ENCODE results near the gene EIF3L.
A peak's percentile ranks its signal among the peaks of the same experiment; 100 is the strongest.
"Not testable (repeated sequence)": the region's sequence is repeated elsewhere in the genome, so short reads cannot be mapped to it uniquely, and the experiment has no call there.

EIF3L gene

DNA sequence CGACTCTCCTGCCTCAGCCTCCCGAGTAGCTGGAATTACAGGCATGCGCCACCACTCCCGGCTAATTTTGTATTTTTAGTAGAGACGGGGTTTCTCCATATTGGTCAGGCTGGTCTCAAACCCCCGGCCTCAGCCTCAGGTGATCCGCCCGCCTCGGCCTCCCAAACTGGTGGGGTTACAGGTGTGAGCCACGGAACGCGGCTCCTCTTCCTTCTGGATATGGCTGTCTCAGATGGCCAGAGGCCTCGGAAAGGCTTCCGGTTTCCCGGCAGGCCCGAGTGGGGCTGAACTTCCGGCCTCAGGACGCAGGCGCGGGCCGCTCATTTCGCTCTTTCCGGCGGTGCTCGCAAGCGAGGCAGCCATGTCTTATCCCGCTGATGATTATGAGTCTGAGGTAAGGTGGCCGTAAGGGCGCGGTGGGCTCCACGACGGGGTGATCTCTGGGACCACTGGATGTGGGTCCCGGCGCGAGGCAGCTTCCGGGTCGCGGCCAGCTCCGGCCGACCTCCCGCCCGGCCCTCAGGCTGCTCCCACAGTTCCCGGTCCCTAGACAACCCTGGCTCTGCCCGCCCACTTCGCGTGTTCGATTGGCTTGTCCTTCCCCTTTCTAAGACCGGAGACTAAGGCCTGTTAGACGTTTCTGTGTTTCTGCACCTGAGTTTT lies at the start of gene EIF3L:
EIF3L (plus strand) TSS at position 331 of the 663 bp plus-strand sequence; CDS start at position 362, 31 bp downstream.
- peak; percentile 74 for DNase-seq (ENCODE audit: low read depth in 2 of 2)

DNA sequence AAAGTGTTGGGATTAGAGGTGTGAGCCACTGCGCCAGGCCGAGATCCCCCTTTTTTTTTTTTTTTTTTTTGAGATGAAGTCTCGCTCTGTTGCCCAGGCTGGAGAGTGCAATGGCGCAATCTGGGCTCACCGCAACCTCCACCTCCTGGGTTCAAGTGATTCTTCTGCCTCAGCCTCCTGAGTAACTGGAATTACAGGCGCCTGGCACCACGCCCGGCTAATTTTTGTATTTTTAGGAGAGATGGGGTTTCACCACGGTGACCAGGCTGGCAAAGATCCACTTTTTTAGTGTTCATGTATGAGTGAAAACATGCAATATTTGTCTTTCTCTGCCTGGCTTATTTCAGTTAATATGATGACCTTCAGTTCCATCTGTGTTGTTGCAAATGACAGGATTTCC lies 49.2 kb upstream of the EIF3L start:
- not testable (repeated sequence) for DNase-seq (ENCODE audit: low read depth in 2 of 2)

DNA sequence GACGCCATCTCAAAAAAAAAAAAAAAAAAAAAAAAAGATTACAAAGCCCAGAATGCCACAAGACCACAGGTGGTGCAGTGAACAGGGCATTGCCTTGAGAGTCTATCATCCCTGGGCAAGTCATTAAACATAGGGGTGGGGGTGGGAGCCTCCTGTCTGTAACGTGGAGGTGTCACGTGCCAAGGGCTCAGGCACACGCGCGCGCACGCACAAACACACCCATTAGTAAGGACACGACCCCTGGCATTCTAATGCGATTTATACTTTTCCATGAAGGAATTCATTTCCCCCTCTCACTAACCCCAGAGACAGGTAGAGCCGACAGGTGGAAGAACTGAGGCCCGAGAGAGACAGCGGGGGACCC lies 47.3 kb upstream of the EIF3L start:
- DNase-seq (ENCODE audit: low read depth in 2 of 2), result no peak

DNA sequence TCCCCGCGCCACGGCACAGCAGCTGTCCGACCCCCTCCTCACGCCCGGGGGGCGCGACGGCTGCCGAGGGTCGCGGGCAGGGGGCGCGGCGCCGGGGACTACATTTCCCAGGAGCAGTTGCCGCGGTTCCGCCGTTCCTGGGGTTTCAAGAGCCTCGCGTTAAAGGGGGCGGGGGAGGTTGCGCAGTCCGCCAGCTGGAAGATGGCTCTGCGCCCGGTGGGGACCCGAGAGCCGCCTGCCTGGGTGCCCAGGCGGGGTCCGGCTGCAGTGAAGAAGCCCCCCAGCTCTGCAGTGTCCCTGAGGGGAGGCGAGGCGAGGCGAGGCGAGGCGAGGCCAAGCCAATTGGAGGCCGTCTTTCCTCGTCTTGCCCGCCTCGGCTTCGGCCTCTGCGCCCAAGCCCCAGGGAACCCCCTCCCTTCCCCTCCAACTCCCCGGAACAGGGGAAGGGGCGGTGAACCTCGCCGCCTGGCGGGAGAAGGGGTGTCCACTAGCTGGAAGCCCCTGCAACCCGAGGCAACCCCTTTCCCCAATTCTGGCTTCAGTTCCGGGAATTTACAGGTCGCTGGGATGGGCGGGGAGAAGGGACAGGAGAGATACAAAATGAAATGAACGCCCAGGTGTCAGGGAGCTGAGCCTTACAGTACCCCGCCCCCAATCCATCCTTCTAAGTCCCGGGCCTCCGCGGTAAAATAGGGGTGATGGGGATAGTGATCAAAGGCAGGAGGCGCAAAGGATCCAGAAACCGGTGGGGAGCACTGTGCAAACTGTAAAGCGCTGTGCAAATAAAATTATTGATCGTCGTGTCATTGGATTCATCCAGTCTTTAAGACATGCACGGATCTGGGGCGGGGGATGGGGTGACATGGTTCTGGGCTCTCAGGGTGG lies 46.7 kb upstream of the EIF3L start:
- no peak for DNase-seq (ENCODE audit: low read depth in 2 of 2)

DNA sequence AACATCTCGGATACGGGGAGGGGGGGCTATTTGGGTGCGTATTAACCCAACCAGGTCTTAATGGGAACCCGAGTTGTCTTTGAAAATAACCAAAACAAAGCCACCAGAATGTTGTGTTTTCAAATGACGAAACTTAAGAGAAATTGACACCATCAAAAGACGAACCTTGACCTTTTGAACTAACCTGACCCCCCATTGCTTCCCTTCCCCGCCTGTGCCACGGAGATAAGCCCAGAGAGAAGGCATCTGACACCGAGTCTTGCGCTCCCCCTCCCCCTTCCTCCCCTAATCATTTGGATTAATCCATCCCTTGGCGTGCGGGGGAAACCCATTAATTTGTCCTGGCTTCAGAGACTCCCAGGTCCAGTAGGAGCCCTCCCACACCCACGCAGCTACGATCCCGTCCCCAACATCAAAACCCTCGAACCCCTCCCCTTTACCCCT lies 46.0 kb upstream of the EIF3L start:
- no peak for DNase-seq (ENCODE audit: low read depth in 2 of 2)

DNA sequence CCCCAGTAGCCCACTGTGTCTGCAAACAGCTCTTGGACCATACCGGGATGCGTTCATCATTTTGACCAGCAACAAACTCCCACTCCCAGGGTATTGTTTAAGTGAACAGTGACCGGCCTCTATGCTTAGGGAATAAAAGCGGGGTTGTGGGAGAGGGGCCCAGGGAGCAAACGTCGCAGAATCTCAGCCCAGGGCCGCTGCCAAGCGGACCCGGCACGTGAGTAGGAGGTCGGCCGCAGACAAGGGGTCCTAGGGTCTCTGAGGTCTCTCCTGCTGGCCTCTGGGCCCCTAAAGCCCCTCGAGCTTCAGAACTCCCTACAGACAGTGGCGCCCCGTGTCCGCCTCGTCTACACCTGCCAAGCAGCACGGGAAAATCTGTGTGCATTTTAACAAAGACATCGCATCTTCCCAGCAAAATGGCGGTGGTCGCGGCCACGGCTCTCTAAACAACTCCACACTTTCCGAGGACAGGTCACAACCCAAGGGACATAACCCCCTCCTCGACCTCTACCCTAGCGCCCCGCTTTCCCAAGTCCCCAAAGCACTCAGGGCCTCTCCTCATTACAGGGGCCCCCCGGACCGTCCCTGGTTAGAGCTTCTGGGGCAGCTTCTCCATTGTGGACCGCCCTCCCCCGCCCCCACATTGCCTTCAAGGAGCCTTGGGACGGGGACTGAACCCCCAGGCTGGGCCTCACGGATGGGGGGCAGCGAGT lies 45.4 kb upstream of the EIF3L start:
- DNase-seq (ENCODE audit: low read depth in 2 of 2), result no peak

DNA sequence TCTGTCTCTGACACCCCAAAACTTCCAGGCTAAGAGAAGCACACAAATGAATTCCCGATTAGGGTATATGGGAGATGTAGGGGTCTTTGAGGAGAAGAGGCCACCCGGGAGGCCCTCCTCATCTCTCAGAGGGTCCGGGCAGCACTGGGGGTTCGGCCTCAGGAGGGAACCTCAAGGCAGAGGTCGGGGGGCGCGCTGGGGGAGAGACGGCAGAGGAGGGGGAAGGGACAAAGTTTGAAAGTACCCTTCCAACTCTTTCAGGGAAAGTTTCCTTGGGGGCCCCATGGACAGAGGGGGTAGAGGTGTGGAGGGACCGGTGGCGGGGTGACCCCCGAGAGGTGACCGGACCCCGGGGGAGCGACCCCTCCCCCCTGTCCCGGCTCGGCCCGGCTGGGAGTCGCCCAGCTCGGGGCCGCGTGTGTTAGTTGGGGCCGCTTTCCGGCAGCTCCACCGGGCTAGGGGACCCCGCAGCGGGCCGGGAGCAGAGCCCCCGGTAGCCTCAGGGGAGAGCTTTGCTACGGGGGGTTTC lies 44.8 kb upstream of the EIF3L start:
- no peak for DNase-seq (ENCODE audit: low read depth in 2 of 2)

DNA sequence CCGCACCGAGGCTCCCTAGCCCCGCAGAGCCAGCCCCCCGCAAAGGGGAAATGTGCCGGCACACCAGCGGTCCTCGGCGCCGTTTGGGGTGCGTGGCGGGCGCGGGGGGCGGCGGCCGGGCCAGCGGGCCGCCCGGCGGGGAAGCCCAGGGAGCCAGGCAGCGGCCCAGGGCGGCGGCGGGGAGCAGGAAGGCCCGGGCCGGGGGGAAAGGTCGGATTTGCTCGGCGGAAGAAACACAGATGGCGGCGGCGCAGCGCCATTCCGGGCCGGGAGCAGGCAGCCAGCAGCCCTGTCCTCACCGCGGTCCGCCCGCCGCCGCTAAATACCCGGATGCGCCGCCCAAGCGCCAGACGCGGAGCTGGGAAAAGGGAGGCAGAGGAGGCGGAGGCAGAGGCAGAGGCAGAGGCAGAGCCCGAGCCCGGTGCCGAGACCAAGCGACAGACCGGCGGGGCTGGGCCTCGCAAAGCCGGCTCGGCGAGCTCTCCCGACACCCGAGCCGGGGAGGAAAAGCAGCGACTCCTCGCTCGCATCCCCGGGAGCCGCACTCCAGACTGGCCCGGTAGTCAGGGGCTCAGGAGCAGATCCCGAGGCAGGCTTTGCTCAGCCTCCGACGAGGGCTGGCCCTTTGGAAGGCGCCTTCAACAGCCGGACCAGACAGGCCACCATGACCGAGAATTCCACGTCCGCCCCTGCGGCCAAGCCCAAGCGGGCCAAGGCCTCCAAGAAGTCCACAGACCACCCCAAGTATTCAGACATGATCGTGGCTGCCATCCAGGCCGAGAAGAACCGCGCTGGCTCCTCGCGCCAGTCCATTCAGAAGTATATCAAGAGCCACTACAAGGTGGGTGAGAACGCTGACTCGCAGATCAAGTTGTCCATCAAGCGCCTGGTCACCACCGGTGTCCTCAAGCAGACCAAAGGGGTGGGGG lies 44.1 kb upstream of the EIF3L start:
- peak in 1 of 2 donors; percentile 23 for DNase-seq (ENCODE audit: low read depth in 2 of 2)

DNA sequence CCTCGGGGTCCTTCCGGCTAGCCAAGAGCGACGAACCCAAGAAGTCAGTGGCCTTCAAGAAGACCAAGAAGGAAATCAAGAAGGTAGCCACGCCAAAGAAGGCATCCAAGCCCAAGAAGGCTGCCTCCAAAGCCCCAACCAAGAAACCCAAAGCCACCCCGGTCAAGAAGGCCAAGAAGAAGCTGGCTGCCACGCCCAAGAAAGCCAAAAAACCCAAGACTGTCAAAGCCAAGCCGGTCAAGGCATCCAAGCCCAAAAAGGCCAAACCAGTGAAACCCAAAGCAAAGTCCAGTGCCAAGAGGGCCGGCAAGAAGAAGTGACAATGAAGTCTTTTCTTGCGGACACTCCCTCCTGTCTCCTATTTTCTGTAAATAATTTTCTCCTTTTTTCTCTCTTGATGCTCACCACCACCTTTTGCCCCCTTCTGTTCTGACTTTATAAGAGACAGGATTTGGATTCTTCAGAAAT lies 43.4 kb upstream of the EIF3L start:
- no peak for DNase-seq (ENCODE audit: low read depth in 2 of 2)

DNA sequence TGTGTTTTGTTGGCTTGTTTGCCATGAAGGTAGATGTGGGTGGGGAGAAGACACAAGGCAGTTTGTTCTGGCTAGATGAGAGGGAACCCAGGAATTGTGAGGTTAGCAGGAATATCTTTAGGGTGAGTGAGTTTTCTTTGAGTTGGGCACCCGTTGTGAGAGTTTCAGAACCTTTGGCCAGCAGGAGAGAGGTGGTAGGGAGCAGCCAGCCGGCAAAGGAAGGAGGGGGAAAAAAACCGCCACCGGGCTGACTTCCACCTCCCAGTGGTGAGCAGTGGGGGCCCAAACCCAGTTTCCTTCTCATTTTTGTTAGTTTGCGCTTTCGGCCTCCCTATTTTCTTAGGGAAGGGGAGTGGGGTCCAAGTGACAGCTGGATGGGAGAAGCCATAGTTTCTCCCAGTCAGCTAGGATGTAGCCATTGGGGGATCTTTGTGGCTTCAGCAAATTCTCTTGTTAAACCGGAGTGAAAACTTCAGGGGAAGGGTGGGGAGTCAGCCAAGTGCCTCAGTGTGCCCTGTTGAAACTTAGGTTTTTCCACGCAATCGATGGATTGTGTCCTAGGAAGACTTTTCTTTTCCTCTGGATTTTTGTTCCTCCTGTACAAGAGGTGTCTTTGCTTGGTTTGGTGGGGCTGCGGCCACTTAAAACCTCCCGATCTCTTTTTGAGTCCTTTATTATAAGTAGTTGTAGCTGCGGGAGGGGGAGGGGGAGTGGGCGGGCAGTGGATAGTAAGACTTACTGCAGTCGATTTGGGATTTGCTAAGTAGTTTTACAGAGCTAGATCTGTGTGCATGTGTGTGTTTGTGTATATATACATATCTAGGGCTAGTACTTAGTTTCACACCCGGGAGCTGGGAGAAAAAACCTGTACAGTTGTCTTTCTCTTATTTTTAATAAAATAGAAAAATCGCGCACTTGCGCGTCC lies 42.5 kb upstream of the EIF3L start:
- DNase-seq (ENCODE audit: low read depth in 2 of 2), result no peak

DNA sequence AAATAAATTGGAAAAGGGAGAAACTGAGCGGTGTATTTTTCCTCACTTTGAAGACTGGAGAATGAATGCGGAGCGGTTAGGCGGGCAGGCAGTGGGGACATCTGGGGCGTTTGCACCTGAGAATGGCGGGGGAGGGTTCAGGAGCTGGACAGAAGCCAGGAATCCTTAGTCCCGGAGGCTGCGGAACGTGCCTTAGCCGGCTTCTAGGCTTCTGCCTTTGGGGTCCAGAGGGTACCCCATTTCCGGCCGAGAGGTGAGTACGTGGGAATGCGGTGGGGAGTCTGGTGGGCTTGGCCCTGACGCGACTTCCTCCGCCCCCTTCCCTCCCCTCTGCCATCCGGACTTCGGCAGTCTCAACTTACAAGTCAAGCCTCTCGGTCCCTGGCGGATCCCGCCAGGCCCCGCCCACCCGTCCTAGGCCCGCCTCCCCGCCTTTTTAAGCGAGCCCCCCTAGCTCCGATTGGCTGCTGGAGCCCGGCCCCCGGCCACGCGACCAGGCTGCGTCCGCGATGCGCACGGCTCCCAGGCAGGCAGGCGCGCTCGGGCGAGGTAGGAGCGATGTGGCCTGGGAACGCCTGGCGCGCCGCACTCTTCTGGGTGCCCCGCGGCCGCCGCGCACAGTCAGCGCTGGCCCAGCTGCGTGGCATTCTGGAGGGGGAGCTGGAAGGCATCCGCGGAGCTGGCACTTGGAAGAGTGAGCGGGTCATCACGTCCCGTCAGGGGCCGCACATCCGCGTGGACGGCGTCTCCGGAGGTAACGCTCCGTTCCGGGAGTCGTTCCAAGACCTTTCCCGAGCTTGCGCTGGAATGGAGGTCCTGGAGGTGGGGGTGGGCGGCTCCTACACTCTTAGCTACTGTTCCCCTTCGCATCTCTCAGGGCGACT lies 41.6 kb upstream of the EIF3L start, which contains the start of gene GCAT:
GCAT (plus strand) TSS at position 525 of the 884 bp plus-strand sequence; CDS start at position 559, 34 bp downstream.
- peak; percentile 70 to 74 for DNase-seq (ENCODE audit: low read depth in 2 of 2)

DNA sequence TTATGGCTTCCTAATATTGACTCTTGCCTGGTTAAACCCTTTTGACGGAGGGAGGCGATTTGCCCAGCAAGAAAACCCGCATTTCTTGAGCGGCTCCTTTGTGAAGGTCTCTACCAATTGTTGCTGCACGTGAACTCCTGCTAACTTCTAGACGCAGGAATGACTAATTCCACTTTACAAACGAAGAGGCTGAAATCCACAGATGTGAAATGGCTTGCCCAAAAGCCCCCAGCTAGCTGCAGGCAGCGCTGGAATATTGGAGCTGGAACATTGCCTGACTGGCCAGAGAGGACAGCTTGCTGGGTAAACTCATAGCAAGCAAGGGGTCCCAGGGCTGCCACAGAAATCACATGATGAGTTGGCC lies 40.9 kb upstream of the EIF3L start:
- no peak for DNase-seq (ENCODE audit: low read depth in 2 of 2)

DNA sequence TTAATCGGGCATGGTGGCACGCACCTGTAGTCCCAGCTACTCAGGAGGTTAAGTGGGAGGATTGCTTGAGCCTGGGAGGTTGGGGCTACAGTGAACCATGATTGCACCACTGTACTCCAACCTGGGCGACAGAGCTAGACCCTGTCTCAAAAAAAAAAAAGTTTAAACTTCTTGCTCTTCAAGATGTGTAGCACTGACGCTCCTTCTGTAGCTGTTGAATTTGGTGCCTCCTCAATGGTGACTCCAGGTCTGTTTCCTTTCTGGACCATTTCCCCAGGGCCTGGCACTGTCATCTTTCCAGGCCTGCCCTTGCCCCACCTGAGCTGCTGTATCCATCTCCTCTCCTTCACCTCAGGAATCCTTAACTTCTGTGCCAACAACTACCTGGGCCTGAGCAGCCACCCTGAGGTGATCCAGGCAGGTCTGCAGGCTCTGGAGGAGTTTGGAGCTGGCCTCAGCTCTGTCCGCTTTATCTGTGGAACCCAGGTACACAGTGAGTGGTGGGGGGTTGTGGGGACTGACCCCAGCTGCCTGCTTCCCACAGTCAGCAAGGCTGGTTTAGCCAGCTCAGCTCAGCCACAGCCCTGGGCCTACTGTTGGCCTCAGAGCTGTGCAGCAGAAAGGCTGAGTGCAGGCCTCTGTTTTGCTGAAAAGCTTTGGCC lies 39.4 kb upstream of the EIF3L start:
- no peak for DNase-seq (ENCODE audit: low read depth in 2 of 2)

DNA sequence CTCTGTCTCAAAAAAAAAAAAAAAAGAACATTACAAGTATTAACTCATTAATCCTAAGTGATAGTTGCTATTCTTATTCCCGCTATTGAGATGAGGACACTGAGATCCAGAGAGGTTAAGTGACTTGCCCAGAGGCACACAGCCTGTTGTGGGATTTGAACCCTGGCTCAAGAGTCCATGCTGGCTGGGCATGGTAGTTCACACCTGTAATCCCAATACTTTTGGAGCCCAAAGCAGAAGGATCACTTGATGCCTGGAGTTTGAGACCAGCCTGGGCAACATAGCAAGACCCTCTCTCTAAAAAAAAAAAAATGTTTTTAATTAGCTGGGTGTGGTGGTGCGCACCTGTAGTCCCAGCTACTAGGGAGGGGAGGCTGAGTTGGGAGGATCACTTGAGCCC lies 37.4 kb upstream of the EIF3L start:
- DNase-seq (ENCODE audit: low read depth in 2 of 2), result no peak

DNA sequence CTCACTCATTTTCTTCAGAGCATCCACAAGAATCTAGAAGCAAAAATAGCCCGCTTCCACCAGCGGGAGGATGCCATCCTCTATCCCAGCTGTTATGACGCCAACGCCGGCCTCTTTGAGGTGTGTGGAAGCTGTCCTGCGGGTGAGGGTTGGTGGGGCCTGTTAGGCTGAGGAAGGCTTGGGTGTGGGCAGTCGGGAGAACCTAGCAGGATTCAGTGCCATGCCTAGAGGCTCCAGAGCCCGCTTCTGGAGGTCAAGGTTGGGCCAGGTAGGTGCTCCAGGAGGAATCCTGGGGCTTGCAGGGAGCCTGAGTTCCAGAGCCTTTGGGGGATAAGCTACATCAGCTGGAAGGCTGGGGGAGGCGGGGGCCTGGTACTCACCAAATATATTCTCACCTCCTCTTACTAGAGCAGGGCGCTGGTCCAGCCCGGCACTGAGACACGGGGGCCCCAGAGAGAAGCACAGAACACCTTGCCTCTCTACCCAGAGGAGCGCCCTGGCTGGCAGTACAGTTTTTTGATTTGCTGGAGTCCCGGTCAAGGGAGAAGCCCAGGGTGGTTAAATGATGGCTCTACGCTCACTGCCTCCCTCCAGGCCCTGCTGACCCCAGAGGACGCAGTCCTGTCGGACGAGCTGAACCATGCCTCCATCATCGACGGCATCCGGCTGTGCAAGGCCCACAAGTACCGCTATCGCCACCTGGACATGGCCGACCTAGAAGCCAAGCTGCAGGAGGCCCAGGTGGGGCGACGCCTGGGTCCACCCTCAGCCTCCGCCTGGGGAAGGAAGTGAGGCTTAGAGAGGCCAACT lies 36.1 kb upstream of the EIF3L start:
- no peak for DNase-seq (ENCODE audit: low read depth in 2 of 2)

DNA sequence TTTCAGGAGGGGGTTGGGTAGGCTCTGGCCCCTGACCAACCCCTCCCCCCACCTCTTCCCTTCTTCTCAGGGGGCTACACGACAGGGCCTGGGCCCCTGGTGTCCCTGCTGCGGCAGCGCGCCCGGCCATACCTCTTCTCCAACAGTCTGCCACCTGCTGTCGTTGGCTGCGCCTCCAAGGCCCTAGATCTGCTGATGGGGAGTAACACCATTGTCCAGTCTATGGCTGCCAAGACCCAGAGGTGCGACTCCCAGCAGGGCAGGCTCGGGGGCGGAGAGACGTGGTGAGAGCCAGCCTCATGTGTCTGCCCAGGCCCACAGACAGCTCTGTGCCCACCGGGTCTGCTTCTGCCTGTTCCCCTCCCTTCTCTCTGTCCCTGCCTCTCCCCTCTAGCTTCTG lies 33.6 kb upstream of the EIF3L start:
- no peak for DNase-seq (ENCODE audit: low read depth in 2 of 2)

DNA sequence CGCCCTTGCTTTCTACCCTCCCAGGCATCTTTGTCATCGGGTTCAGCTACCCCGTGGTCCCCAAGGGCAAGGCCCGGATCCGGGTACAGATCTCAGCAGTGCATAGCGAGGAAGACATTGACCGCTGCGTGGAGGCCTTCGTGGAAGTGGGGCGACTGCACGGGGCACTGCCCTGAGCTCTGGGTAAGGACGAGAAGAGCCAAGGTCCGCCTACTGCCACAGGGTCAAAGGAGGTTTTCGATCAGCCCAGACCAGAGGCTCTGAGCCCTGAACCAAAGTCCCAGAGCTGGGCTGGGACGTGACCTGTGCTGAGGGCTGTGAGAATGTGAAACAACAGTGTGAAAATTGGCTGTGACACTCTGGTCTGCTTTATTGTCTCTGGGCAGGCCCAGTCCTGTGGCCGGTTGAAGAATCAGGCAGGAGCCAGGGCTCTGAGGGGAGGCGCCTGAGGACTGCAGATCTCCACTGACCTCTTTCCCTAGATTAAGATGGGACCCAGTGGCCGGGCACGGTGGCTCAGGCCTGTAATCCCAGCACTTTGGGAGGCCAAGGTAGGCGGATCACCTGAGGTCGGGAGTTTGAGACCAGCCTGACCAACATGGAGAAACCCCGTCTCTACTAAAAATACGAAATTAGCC lies 32.6 kb upstream of the EIF3L start:
- no peak for DNase-seq (ENCODE audit: low read depth in 2 of 2)
